K562 (cell line): ENCODE measurements around the gene HIVEP1. TPM values are rescaled to one million over a fixed set of nuclear protein-coding genes. Genes with fewer than 3 reads are reported as not detected.
A peak's percentile ranks its signal among the peaks of the same experiment; 100 is the strongest.

Source experiments
- CCAR2 ChIP-seq: fragments of 200-400 bp; formaldehyde crosslinking; IDR thresholded peaks from 2 replicates; pipeline ENCODE4 v1.6.1; 2017; ENCODE audit warnings: mild to moderate bottlenecking, low read depth, low read length
- CXXC5 ChIP-seq: fragments of 250-450 bp; sonication (Bioruptor Pico); IDR thresholded peaks from 2 replicates; pipeline ENCODE4 v1.8.0; 2022; ENCODE audit warnings: inconsistent platforms, mild to moderate bottlenecking, moderate library complexity
- ELF4 ChIP-seq: fragments of 450-650 bp; formaldehyde crosslinking; IDR thresholded peaks from 2 replicates; pipeline ENCODE4 v1.4.0; 2022; ENCODE audit warnings: missing genetic modification characterization
- GABPA ChIP-seq: fragments of 200-800 bp; sonication (Bioruptor generic); conservative IDR thresholded peaks from 2 replicates; pipeline ENCODE4 v1.6.1; 2016; ENCODE audit warnings: low read depth, missing genetic modification characterization, missing compliant biosample characterization
- MTA3 ChIP-seq: fragments of 450-650 bp; formaldehyde crosslinking; IDR thresholded peaks from 2 replicates; pipeline ENCODE4 v1.6.1; 2017; ENCODE audit warnings: mild to moderate bottlenecking, borderline replicate concordance
- NCOA2 ChIP-seq, 2 experiments: fragments of 450-650 bp; IDR thresholded peaks; 2 replicates each; pipeline ENCODE4 v1.6.1; 2018; ENCODE audit warnings: mild to moderate bottlenecking in 2 of 2, moderate library complexity in 1 of 2; ENCODE audit not compliant: partially characterized antibody in 2 of 2
- NFXL1 ChIP-seq: fragments of 450-650 bp; formaldehyde crosslinking; IDR thresholded peaks from 2 replicates; pipeline ENCODE4 v1.4.0; 2021; ENCODE audit warnings: mild to moderate bottlenecking
- PHB ChIP-seq: fragments of 250-450 bp; sonication (Bioruptor Pico); IDR thresholded peaks from 2 replicates; pipeline ENCODE4 v1.5.0; 2021
- PTRF ChIP-seq: fragments of 450-650 bp; IDR thresholded peaks from 2 replicates; pipeline ENCODE4 v1.6.1; 2016; ENCODE audit warnings: mild to moderate bottlenecking, missing genetic modification characterization, missing compliant biosample characterization
- TCFL5 ChIP-seq: fragments of 250-450 bp; sonication (Bioruptor Pico); conservative IDR thresholded peaks from 2 replicates; pipeline ENCODE4 v1.6.1; 2021; ENCODE audit warnings: mild to moderate bottlenecking, moderate library complexity, matching md5 sums
- ZBTB7A ChIP-seq: IDR thresholded peaks from 2 replicates; pipeline ENCODE4 v1.6.1; 2011; ENCODE audit warnings: low read depth, mild to moderate bottlenecking, low read length, moderate library complexity, borderline replicate concordance; ENCODE audit not compliant: control insufficient read depth
- ZNF23 ChIP-seq: fragments of 250-450 bp; sonication (Bioruptor Pico); IDR thresholded peaks from 2 replicates; pipeline ENCODE4 v1.4.0; 2020; ENCODE audit warnings: mild to moderate bottlenecking
- ZNF583 ChIP-seq: fragments of 250-450 bp; sonication (Bioruptor Pico); IDR thresholded peaks from 2 replicates; pipeline ENCODE4 v1.4.0; 2020
- ZNF780A ChIP-seq: fragments of 250-450 bp; sonication (Bioruptor Pico); IDR thresholded peaks from 2 replicates; pipeline ENCODE4 v1.5.0; 2021; ENCODE audit warnings: mild to moderate bottlenecking
- polyA plus RNA-seq, 8 experiments: library from polyadenylated mRNA; depleted of rRNA in 4 of 8; stranded (reverse) in 5 of 8; unstranded in 3 of 8; fragments of >200 nt; fragmentation: Nextera tagmentation in 2 of 8; fragmentation: Illumina TruSeq in 1 of 8; extraction: Ambion mirVana in 2 of 8; extraction: Trizol in 1 of 8; gene quantifications; 2 replicates each; pipeline versions ENCODE4 v1.2.1 to v1.2.3, GENCODE V29; 2011 to 2014; ENCODE audit warnings: inconsistent platforms in 1 of 8, missing spikeins in 1 of 8
- total RNA-seq, 7 experiments: library from RNA; depleted of rRNA in 6 of 7; stranded (reverse); fragments of >200 nt in 6 of 7; fragmentation: Illumina TruSeq in 2 of 7; extraction: Trizol in 2 of 7; gene quantifications; 2 replicates each; pipeline versions ENCODE4 v1.2.1 to v1.2.3, GENCODE V29; 2011 to 2021; ENCODE audit warnings: low replicate concordance in 1 of 7
- TF ChIP-seq, protein P1 (sequence below), 2 experiments: fragments of 450-650 bp; formaldehyde crosslinking in 1 of 2; IDR thresholded peaks; 2 replicates each; pipeline versions ENCODE4 v1.4.0 to v1.6.1; 2014 to 2020; ENCODE audit warnings: mild to moderate bottlenecking in 2 of 2, borderline replicate concordance in 1 of 2, low read depth in 1 of 2
- TF ChIP-seq, protein P2 (sequence below): sonication (generic); formaldehyde crosslinking; IDR thresholded peaks from 2 replicates; pipeline ENCODE4 v1.8.1; 2022; ENCODE audit warnings: missing genetic modification reagents
- TF ChIP-seq, protein P3 (sequence below): fragments of 450-650 bp; formaldehyde crosslinking; IDR thresholded peaks from 2 replicates; pipeline ENCODE4 v1.4.0; 2020; ENCODE audit warnings: mild to moderate bottlenecking, moderate library complexity

Gene HIVEP1
- total and polyA plus RNA-seq, 9 of the 15 experiments (the other 6 are each of a cell fraction or from before 2014, with no cell fraction given): 6.0 to 33.3 (median 21.7) TPM

DNA sequence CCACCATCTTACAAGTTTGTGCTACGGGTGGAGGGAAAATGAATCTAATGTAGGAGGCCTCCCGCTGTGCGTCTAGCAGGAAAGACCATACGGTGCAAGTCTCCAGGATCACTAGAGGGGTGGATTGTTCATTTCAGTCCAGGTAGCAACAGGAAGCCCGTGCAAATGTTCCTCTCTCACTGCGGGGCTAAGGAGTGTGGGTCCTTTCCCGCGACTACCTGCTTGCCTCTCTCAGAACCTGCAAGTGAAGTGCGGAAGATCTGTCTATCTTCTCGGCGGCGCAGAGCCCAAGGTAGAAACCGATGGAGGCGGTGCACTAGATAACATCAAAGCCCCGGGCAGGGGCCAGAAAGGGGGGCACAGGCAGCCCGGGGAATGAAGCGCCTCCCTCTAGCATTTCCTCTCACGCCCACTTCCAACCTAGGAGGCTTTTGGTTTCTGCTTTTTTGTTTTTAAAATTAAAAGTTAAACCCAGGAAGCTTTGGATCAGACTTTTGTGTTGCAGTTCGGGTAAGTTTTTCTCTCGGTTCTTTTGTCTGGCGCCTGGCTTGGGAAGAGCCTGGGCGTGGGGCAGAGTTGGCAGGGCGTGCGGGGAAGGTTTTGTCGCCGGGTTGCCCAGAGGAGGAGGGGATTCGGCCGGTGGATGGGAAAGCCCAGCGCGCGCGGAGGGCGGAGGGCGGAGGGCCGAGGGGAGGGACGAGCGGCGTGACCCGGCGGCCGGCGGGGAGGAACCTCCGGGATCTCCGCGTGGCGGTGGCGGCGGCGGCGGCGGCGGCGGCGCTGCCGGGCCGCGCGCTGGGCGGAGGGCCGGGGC is 3.5 kb upstream of the HIVEP1 start (continued):
- TF ChIP-seq, protein P1, sequence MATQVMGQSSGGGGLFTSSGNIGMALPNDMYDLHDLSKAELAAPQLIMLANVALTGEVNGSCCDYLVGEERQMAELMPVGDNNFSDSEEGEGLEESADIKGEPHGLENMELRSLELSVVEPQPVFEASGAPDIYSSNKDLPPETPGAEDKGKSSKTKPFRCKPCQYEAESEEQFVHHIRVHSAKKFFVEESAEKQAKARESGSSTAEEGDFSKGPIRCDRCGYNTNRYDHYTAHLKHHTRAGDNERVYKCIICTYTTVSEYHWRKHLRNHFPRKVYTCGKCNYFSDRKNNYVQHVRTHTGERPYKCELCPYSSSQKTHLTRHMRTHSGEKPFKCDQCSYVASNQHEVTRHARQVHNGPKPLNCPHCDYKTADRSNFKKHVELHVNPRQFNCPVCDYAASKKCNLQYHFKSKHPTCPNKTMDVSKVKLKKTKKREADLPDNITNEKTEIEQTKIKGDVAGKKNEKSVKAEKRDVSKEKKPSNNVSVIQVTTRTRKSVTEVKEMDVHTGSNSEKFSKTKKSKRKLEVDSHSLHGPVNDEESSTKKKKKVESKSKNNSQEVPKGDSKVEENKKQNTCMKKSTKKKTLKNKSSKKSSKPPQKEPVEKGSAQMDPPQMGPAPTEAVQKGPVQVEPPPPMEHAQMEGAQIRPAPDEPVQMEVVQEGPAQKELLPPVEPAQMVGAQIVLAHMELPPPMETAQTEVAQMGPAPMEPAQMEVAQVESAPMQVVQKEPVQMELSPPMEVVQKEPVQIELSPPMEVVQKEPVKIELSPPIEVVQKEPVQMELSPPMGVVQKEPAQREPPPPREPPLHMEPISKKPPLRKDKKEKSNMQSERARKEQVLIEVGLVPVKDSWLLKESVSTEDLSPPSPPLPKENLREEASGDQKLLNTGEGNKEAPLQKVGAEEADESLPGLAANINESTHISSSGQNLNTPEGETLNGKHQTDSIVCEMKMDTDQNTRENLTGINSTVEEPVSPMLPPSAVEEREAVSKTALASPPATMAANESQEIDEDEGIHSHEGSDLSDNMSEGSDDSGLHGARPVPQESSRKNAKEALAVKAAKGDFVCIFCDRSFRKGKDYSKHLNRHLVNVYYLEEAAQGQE (IDR thresholded peaks at IDR 0.05; ENCODE audit: borderline replicate concordance): no peak; the same call in 1 of the 2 replicates
- TF ChIP-seq, protein P1 (CRISPR knock-in tag; IDR thresholded peaks at IDR 0.05; ENCODE audit: low read depth): no peak
- no peak for TF ChIP-seq ZNF23 (CRISPR knock-in tag)
- no peak for TF ChIP-seq PTRF (tag)
- TF ChIP-seq ELF4 (CRISPR knock-in tag): peak; percentile 33; the same call in 1 of the 2 replicates
- no peak for TF ChIP-seq CCAR2
- TF ChIP-seq TCFL5: no peak
- TF ChIP-seq CXXC5 (CRISPR knock-in tag): peak; percentile 81
- TF ChIP-seq NFXL1 (CRISPR knock-in tag): no peak
- TF ChIP-seq PHB (CRISPR knock-in tag): no peak
- peak; percentile 72; the same call in 1 of the 2 replicates for TF ChIP-seq ZNF583
- TF ChIP-seq, protein P2, sequence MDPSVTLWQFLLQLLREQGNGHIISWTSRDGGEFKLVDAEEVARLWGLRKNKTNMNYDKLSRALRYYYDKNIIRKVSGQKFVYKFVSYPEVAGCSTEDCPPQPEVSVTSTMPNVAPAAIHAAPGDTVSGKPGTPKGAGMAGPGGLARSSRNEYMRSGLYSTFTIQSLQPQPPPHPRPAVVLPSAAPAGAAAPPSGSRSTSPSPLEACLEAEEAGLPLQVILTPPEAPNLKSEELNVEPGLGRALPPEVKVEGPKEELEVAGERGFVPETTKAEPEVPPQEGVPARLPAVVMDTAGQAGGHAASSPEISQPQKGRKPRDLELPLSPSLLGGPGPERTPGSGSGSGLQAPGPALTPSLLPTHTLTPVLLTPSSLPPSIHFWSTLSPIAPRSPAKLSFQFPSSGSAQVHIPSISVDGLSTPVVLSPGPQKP (CRISPR knock-in tag): no peak
- peak; percentile 92 for TF ChIP-seq ZBTB7A
- TF ChIP-seq MTA3: peak; percentile 92
- no peak for TF ChIP-seq ZNF780A (CRISPR knock-in tag)
- peak; percentile 60 for TF ChIP-seq GABPA (tag)
- no peak for TF ChIP-seq NCOA2 (IDR thresholded peaks at IDR 0.05; ENCODE audit: partially characterized antibody in 2 of 2)
- TF ChIP-seq, protein P3, sequence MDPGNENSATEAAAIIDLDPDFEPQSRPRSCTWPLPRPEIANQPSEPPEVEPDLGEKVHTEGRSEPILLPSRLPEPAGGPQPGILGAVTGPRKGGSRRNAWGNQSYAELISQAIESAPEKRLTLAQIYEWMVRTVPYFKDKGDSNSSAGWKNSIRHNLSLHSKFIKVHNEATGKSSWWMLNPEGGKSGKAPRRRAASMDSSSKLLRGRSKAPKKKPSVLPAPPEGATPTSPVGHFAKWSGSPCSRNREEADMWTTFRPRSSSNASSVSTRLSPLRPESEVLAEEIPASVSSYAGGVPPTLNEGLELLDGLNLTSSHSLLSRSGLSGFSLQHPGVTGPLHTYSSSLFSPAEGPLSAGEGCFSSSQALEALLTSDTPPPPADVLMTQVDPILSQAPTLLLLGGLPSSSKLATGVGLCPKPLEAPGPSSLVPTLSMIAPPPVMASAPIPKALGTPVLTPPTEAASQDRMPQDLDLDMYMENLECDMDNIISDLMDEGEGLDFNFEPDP (CRISPR knock-in tag): no peak
